ENCODE results near the gene HK3.

DNA sequence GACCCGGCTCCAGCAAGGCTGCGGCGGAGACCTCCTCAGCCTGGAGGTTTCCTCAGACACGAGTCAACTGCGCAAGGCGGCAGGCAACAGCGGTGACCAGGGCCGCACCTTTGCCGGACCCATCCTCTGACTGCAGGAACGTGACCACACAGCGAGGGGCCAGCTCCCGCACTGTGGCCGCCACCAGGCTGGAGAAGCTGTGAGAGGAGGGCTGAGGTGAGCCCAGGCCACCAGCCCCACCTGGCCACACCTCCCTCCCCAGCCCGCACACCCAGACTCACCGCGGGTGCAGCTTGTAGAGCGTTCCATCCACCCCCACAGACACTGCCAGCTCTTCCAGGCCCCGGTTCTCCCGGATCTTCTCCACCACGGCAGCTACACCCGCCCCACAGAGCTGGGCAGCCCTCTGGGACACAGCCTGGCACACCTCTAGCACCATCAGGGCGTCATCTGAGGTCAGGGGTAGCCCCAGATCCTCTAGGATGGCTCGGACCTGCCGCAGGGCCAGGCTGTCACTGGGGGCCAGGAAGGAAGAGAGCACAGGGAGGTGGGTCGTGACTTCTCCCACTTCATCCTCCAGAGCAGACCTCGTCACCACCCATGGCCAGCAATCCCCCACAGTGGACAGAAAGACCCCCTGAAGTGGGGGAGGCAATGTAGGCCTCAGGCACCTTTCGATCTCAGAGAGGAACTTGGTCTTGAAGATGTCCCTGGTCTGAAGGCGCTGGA lies 18.0 kb downstream of the HK3 start:
- TF ChIP-seq, protein P1, sequence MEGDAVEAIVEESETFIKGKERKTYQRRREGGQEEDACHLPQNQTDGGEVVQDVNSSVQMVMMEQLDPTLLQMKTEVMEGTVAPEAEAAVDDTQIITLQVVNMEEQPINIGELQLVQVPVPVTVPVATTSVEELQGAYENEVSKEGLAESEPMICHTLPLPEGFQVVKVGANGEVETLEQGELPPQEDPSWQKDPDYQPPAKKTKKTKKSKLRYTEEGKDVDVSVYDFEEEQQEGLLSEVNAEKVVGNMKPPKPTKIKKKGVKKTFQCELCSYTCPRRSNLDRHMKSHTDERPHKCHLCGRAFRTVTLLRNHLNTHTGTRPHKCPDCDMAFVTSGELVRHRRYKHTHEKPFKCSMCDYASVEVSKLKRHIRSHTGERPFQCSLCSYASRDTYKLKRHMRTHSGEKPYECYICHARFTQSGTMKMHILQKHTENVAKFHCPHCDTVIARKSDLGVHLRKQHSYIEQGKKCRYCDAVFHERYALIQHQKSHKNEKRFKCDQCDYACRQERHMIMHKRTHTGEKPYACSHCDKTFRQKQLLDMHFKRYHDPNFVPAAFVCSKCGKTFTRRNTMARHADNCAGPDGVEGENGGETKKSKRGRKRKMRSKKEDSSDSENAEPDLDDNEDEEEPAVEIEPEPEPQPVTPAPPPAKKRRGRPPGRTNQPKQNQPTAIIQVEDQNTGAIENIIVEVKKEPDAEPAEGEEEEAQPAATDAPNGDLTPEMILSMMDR (conservative IDR thresholded peaks at IDR 0.05; ENCODE audit: low read length), result no peak
- no peak for TF ChIP-seq EZH2phosphoT487 (IDR thresholded peaks at IDR 0.05; ENCODE audit: borderline replicate concordance)
